HCT116 (cell line): ENCODE results near the gene GJB2.

Experiments
- EZH2phosphoT487 ChIP-seq: fragments of 200-600 bp; IDR thresholded peaks from 2 replicates; pipeline ENCODE4 v1.6.1; 2018; ENCODE audit warnings: antibody characterized with exemption, borderline replicate concordance
- MAX ChIP-seq: IDR thresholded peaks from 2 replicates; pipeline ENCODE4 v1.6.1; 2012
- POLR2AphosphoS5 ChIP-seq: IDR thresholded peaks from 2 replicates; pipeline ENCODE4 v1.6.1; 2011; ENCODE audit warnings: mild to moderate bottlenecking, low read depth, low read length, moderate library complexity
- RAD21 ChIP-seq: IDR thresholded peaks from 2 replicates; pipeline ENCODE4 v1.6.1; 2012; ENCODE audit warnings: low read depth, mild to moderate bottlenecking
- TF ChIP-seq, protein P1 (sequence below), 3 experiments: fragments of 200-600 bp in 1 of 3; sonication (generic) in 1 of 3; IDR thresholded peaks in 2 of 3; conservative IDR thresholded peaks in 1 of 3; 2 replicates each; pipeline ENCODE4 v1.5.1; 2012 to 2017; ENCODE audit warnings: low read depth in 2 of 3, low read length in 2 of 3, antibody characterized with exemption in 1 of 3, borderline replicate concordance in 1 of 3, control low read depth in 1 of 3, mild to moderate bottlenecking in 1 of 3, mixed read lengths in 1 of 3, mixed run types in 1 of 3, moderate library complexity in 1 of 3; ENCODE audit not compliant: insufficient read depth in 1 of 3

- TF ChIP-seq POLR2AphosphoS5 (no peak), EZH2phosphoT487 (no peak), MAX (no peak), RAD21 (no peak)
- TF ChIP-seq, protein P1, sequence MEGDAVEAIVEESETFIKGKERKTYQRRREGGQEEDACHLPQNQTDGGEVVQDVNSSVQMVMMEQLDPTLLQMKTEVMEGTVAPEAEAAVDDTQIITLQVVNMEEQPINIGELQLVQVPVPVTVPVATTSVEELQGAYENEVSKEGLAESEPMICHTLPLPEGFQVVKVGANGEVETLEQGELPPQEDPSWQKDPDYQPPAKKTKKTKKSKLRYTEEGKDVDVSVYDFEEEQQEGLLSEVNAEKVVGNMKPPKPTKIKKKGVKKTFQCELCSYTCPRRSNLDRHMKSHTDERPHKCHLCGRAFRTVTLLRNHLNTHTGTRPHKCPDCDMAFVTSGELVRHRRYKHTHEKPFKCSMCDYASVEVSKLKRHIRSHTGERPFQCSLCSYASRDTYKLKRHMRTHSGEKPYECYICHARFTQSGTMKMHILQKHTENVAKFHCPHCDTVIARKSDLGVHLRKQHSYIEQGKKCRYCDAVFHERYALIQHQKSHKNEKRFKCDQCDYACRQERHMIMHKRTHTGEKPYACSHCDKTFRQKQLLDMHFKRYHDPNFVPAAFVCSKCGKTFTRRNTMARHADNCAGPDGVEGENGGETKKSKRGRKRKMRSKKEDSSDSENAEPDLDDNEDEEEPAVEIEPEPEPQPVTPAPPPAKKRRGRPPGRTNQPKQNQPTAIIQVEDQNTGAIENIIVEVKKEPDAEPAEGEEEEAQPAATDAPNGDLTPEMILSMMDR (IDR thresholded peaks at IDR 0.05 in 2 of 3, conservative IDR thresholded peaks at IDR 0.05 in 1 of 3; ENCODE audit: borderline replicate concordance in 1 of 3, insufficient read depth in 1 of 3, low read depth in 2 of 3, low read length in 2 of 3): no peak
Measured at GRCh38 chr13:20175406-20175794, 17.3 kb downstream of the GJB2 start.
